AG09319 (cell line): ENCODE data around the gene XXYLT1.

ENCODE experiments used
- DNase-seq: peaks from one replicate; pipeline ENCODE4 v3.0.0-alpha.2; 2010; ENCODE audit warnings: low read depth; ENCODE audit errors: extremely low read depth
- CTCF ChIP-seq: IDR thresholded peaks from 2 replicates; pipeline ENCODE4 v1.5.1; 2011; ENCODE audit warnings: low read depth, mild to moderate bottlenecking, inconsistent platforms, low read length, moderate library complexity

Gene XXYLT1

GRCh38 chr3:195020185-195020584 lies 250.8 kb downstream of the XXYLT1 start:
- no peak for TF ChIP-seq CTCF
- DNase-seq: no peak

DNA sequence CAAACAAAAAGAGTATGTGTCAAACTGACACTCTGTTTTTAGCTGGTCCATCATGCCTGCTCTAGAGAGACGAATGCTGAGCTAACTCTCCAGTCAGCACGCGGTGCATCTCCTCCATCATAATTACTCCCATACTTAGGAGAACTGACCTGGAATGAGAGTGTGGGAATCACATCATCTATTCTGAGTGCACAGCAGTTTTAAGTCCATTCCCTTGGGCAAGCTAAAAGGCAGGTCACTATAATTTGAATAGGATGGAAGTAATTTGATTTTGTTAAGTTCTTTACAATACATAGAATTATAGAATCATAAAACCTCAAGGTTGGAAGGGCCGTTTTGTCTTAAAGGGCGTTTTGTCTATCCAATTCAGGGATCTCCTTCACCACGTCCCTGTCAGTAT lies 251.6 kb downstream of the XXYLT1 start:
- DNase-seq: no peak
- TF ChIP-seq CTCF: no peak
